Activated CD8-positive, alpha-beta T cell treated with anti-CD3 and anti-CD28 coated beads for 36 hours (primary cell): ENCODE measurements around the gene AFF1. TPM values are rescaled to one million over a fixed set of nuclear protein-coding genes. Genes with fewer than 3 reads are reported as not detected.
"Not testable (repeated sequence)": the region's sequence is repeated elsewhere in the genome, so short reads cannot be mapped to it uniquely, and the experiment has no call there.

Experiments
- ATAC-seq: fragments of 200-7000 bp; cut with Tn5 transposase; one replicate; pipeline ENCODE4 v1.10.0; 2021; ENCODE audit warnings: mild to moderate bottlenecking, moderate library complexity
- CTCF ChIA-PET: fragments of 350-600 bp; sonication (Branson Sonifier 250); formaldehyde crosslinking; loops from one replicate; lab custom pipeline; 2021; ENCODE audit warnings: antibody characterized with exemption; lab: Charles Lee
- POLR2A ChIA-PET: fragments of 350-600 bp; sonication (Branson Sonifier 250); formaldehyde crosslinking; loops from one replicate; lab custom pipeline; 2021; ENCODE audit warnings: antibody characterized with exemption; lab: Charles Lee
- DNase-seq: peaks from one replicate; pipeline ENCODE4 v3.0.0-alpha.2; 2020
- H3K27ac Mint-ChIP-seq: one replicate; pipeline ENCODE4 v1.8.0; 2021; ENCODE audit warnings: mild to moderate bottlenecking, mixed read lengths
- H3K27me3 Mint-ChIP-seq: one replicate; pipeline ENCODE4 v1.8.0; 2021; ENCODE audit warnings: mixed read lengths
- H3K36me3 Mint-ChIP-seq: one replicate; pipeline ENCODE4 v1.8.0; 2021; ENCODE audit warnings: low read depth, mixed read lengths
- H3K4me1 Mint-ChIP-seq: one replicate; pipeline ENCODE4 v1.8.0; 2021; ENCODE audit warnings: low read depth, mixed read lengths
- H3K4me3 Mint-ChIP-seq: one replicate; pipeline ENCODE4 v1.8.0; 2021; ENCODE audit warnings: mild to moderate bottlenecking, moderate library complexity, mixed read lengths
- H3K9me3 Mint-ChIP-seq: one replicate; pipeline ENCODE4 v1.8.0; 2021; ENCODE audit warnings: mixed read lengths
- intact Hi-C: fragments of 100-400 bp; cut with micrococcal nuclease; formaldehyde crosslinking; loops from one replicate; pipeline ENCODE4 v1.10.0; 2022
- total RNA-seq, 2 experiments: library from RNA; stranded (reverse); gene quantifications; one replicate each; pipeline ENCODE4 v1.2.3, GENCODE V29; 2021
- TF ChIP-seq, protein P1 (sequence below): fragments of 200-600 bp; IDR thresholded peaks from one replicate; pipeline ENCODE4 v1.8.0; 2022; ENCODE audit warnings: antibody characterized with exemption, mild to moderate bottlenecking

AFF1 gene
- total RNA-seq, 2 experiments from 2014 or later = 40.3 to 45.4 TPM

DNA sequence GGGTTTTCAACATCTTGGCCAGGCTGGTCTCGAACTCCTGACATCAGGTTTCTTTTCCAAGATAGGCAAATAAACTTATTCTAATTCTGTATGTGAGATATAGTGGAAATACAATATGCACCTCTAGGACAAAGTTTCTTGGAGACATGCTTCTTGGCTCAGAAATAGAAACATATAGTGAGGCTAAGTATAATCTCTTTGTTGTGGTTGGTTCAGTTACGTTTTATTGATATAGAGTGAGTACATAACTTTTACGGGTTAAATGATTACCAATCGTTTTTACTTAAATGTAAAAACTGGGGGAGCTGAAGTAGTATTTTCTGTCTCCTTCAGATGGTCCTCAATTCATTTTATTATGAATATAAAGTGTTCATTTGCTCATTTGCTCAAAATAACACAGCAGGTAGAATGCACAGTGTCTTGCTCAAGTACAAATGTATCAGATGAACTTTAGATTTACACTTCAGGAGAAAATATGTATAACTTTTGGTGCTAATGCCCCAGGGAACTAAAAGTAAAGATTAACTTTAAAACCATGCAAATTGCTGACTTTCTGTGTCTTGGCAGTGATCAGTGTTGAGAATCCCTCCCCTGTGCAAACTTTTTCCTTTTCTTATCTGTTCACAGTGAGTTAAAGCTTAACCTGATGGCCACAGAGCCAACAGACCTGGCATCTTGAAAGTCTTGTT is 77.6 kb downstream of the AFF1 start:
- H3K4me3 Mint-ChIP-seq = no peak overlapping the region
- H3K36me3 Mint-ChIP-seq = no peaks in the 10 kb centered on the region
- peaks cover 80% of the 10 kb centered on the region for H3K4me1 Mint-ChIP-seq
- POLR2A ChIA-PET = interaction anchor here (0.6 kb wide), 2 partner anchors 143 to 1248 kb away, joined by 3 to 4 read pairs; no protein-coding TSS in a partner anchor
- no peaks in the 10 kb centered on the region for H3K27me3 Mint-ChIP-seq
- TF ChIP-seq, protein P1, sequence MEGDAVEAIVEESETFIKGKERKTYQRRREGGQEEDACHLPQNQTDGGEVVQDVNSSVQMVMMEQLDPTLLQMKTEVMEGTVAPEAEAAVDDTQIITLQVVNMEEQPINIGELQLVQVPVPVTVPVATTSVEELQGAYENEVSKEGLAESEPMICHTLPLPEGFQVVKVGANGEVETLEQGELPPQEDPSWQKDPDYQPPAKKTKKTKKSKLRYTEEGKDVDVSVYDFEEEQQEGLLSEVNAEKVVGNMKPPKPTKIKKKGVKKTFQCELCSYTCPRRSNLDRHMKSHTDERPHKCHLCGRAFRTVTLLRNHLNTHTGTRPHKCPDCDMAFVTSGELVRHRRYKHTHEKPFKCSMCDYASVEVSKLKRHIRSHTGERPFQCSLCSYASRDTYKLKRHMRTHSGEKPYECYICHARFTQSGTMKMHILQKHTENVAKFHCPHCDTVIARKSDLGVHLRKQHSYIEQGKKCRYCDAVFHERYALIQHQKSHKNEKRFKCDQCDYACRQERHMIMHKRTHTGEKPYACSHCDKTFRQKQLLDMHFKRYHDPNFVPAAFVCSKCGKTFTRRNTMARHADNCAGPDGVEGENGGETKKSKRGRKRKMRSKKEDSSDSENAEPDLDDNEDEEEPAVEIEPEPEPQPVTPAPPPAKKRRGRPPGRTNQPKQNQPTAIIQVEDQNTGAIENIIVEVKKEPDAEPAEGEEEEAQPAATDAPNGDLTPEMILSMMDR = no peak
- no peak for DNase-seq
- H3K27ac Mint-ChIP-seq = no peak overlapping the region
- intact Hi-C loops = no loop called here
- no peak for ATAC-seq
- CTCF ChIA-PET = interaction anchor here (1.4 to 2.7 kb wide), 3 partner anchors 78 to 90 kb away, joined by 7 to 14 read pairs (median 7); partner anchors contain the start of gene AFF1
- H3K9me3 Mint-ChIP-seq = no peaks in the 10 kb centered on the region

DNA sequence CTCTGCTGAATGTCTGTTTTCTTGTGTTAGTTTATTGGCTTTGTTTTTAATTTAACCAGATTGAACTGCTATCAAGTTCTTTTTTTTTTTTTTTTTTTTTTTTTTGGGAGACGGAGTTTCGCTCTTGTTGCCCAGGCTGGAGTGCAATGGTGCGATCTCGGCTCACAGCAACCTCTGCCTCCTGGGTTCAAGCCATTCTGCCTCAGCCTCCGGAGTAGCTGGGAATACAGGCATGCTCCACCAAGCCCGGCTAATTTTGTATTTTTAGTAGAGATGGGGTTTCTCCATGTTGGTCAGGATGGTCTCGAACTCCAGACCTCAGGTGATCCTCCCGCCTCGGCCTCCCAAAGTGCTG is 78.1 kb downstream of the AFF1 start:
- H3K27ac Mint-ChIP-seq, ATAC-seq, H3K27me3 Mint-ChIP-seq, H3K4me3 Mint-ChIP-seq, H3K9me3 Mint-ChIP-seq, H3K36me3 Mint-ChIP-seq, DNase-seq, intact Hi-C loops: not testable (repeated sequence)
- CTCF ChIA-PET = interaction anchor here (2.7 kb wide), 1 partner anchor 90 kb away, joined by 14 read pairs; no protein-coding TSS in a partner anchor
- POLR2A ChIA-PET = interaction anchor here (0.6 kb wide), 2 partner anchors 142 to 1247 kb away, joined by 3 to 4 read pairs; no protein-coding TSS in a partner anchor
- peaks cover 85% of the 10 kb centered on the region for H3K4me1 Mint-ChIP-seq

DNA sequence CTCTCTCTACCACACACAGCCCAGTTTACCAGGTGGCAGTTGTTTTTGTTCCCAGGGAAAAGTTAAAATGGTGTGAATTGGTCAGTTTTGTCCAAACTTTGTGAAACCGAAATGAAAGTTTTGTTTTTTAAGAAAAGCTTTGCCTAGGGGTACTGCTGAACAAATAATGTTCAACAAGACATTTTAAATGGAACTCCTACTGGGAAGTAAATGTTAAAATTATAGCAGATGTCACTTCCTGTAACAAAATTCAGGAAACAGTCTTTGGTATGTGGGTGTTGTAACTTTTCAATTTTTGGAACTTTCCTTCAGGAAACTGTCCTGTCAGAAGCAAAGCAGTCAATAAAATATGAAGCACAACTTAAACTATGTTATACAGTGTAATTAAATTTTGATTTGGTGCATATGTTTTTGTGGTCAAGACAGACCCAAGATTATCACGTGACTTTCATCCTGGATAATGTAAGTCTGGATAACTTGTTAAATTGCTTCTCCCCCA is 79.5 kb downstream of the AFF1 start:
- ChIA-PET CTCF (interaction anchor here (1.5 kb wide), 1 partner anchor 91 kb away, joined by 5 read pairs; no protein-coding TSS in a partner anchor), POLR2A (interaction anchor here (0.6 to 0.8 kb wide), 2 partner anchors 8 to 28 kb away, joined by 3 read pairs; no protein-coding TSS in a partner anchor)
- Mint-ChIP-seq H3K9me3 (no peaks in the 10 kb centered on the region), H3K36me3 (no peaks in the 10 kb centered on the region), H3K27ac (peak overlapping the region; percentile 68), H3K4me1 (peaks cover 87% of the 10 kb centered on the region), H3K27me3 (no peaks in the 10 kb centered on the region), H3K4me3 (peak overlapping the region; percentile 32)
- DNase-seq (no peak), ATAC-seq (no peak)
- TF ChIP-seq, protein P1 = no peak
- intact Hi-C loops = no loop called here

DNA sequence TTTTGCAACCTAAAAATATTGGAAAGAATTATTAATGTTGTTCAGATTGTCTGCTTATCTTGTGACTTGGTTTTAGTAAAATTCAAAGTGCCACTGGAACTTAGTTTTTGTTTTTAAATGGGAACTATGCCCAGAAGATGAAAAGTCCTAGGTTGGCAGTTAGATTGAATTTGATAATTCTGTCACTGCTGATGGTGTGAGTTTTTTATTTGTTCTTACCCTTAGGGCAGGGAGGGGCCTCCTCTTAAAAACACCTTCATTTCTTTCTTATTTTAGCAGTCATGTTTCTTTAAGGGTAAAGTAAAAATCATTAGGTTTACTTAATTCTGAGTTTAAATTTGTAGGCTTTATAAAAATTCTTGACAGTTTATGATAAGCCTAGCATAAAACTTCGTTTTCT is 80.6 kb downstream of the AFF1 start:
- ATAC-seq (no peak), DNase-seq (no peak)
- CTCF ChIA-PET = no interaction called here
- TF ChIP-seq, protein P1 = no peak
- intact Hi-C loops = loop anchor here (5.0 kb wide), 1 partner anchor 42 kb away; no protein-coding TSS in a partner anchor
- H3K36me3 Mint-ChIP-seq = peaks cover 3% of the 10 kb centered on the region
- POLR2A ChIA-PET = no interaction called here
- H3K4me3 Mint-ChIP-seq = no peak overlapping the region
- H3K27ac Mint-ChIP-seq = no peak overlapping the region
- no peaks in the 10 kb centered on the region for H3K9me3 Mint-ChIP-seq
- no peaks in the 10 kb centered on the region for H3K27me3 Mint-ChIP-seq
- H3K4me1 Mint-ChIP-seq = peaks cover 88% of the 10 kb centered on the region

DNA sequence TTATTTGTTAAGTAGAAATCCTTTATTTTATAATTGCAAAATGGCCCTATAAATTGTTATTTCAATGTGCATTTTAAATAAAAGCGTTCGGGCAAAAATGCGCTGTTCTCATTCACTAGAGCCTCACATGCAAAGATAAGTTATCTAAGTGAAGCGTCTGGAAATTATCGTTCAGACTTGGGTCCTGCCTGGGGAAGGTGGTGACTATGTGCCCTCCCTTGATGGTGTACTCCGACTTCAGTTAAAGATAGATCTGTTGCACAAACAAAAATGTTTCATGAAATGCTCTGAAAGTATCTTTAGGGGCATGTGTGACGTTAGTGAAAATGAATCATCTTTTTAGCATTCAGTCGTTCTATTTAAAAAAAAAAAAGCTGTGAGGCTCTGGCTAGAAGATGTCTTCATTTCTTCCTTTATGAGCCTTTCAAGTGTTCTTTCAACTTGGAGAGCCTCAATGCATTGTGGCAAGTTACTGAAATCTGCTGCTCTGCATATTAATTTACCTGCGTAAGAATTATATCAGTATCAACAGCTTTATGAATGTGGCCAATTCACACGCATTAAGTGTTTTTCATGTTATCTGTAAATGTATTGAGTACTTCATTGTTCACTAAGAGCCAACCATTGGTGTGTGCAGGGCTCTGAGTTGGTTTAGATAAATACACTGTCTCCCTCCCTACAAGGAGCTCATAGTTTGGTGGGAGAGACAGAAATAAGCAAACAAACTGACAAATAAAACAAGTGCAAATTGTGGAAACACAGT is 83.0 kb downstream of the AFF1 start:
- TF ChIP-seq, protein P1 = no peak
- intact Hi-C loops = loop anchor here (5.0 kb wide), 1 partner anchor 40 kb away; no protein-coding TSS in a partner anchor
- ChIA-PET CTCF (no interaction called here), POLR2A (interaction anchor here (0.8 to 1.2 kb wide), 2 partner anchors 10 to 11 kb away, joined by 3 to 4 read pairs; no protein-coding TSS in a partner anchor)
- Mint-ChIP-seq H3K4me3 (peak overlapping the region; percentile 12), H3K27me3 (no peaks in the 10 kb centered on the region), H3K9me3 (no peaks in the 10 kb centered on the region), H3K36me3 (peaks cover 3% of the 10 kb centered on the region), H3K4me1 (peaks cover 81% of the 10 kb centered on the region), H3K27ac (peak overlapping the region; percentile 84)
- peak; percentile 46 for DNase-seq
- peak; percentile 89 for ATAC-seq
